Subcutaneous abdominal adipose tissue (tissue), 5 donors: ENCODE data around the gene SVOP.

ENCODE experiments used
- H3K27ac ChIP-seq: one replicate; pipeline ENCODE4 v1.7.0; 2013; ENCODE audit warnings: low read depth, mild to moderate bottlenecking, inconsistent platforms, low read length, moderate library complexity
- H3K27me3 ChIP-seq, 5 donors: one replicate each; pipeline ENCODE4 v1.7.0; 2013; ENCODE audit warnings: low read length in 5 of 5, inconsistent platforms in 1 of 5; ENCODE audit not compliant: control insufficient read depth in 5 of 5, insufficient read depth in 4 of 5
- H3K36me3 ChIP-seq, 5 donors: one replicate each; pipeline ENCODE4 v1.7.0; 2013; ENCODE audit warnings: low read length in 5 of 5; ENCODE audit not compliant: control insufficient read depth in 5 of 5, insufficient read depth in 5 of 5
- H3K4me1 ChIP-seq, 5 donors: one replicate each; pipeline ENCODE4 v1.7.0; 2013; ENCODE audit warnings: low read length in 5 of 5, mild to moderate bottlenecking in 3 of 5, moderate library complexity in 1 of 5; ENCODE audit not compliant: control insufficient read depth in 5 of 5, insufficient read depth in 5 of 5
- H3K4me3 ChIP-seq, 5 donors: one replicate each; pipeline ENCODE4 v1.7.0; 2013; ENCODE audit warnings: low read length in 5 of 5, low read depth in 1 of 5
- H3K9ac ChIP-seq, 5 donors: one replicate each; pipeline ENCODE4 v1.7.0; 2013; ENCODE audit warnings: low read length in 5 of 5, mild to moderate bottlenecking in 4 of 5, moderate library complexity in 3 of 5
- H3K9me3 ChIP-seq, 5 donors: one replicate each; pipeline ENCODE4 v1.7.0; 2013; ENCODE audit warnings: low read length in 5 of 5; ENCODE audit not compliant: control insufficient read depth in 5 of 5
- donor health status: healthy.
- donor health status: healthy.
- donor health status: healthy.
- donor health status: healthy.
- donor health status: healthy.

SVOP gene, protein sequence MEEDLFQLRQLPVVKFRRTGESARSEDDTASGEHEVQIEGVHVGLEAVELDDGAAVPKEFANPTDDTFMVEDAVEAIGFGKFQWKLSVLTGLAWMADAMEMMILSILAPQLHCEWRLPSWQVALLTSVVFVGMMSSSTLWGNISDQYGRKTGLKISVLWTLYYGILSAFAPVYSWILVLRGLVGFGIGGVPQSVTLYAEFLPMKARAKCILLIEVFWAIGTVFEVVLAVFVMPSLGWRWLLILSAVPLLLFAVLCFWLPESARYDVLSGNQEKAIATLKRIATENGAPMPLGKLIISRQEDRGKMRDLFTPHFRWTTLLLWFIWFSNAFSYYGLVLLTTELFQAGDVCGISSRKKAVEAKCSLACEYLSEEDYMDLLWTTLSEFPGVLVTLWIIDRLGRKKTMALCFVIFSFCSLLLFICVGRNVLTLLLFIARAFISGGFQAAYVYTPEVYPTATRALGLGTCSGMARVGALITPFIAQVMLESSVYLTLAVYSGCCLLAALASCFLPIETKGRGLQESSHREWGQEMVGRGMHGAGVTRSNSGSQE

DNA sequence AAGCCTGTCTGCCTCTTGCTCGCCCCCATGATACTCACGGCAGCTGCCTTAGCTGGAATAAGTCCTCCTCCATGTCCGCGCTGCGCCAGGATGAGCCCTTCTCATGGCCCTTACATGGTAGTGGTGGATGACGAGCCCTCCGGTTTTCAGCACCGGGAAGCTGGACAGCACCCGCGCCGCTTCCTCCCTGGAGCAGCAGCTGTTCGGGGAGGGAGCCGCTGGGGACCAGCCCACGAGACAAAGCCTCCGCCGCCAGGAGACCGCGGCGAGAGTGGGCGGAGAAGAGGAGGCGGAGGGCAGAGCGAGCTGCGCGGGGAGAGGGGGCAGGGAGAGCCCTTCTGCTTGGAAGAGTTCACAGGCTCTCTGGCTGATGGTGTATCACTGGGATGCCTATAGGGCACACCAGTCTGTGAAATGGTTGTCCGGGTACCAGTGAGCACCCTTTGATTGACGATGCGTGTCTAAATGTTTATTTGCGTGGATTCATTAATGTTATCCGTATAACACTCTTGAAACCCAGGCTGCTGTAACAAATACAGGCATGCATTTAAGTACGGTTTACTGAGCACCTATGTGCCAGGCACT lies at the start of gene SVOP:
Gene SVOP (minus strand): TSS at position 273 of the 585 bp plus-strand sequence. CDS start 200 bp downstream, at position 73.
- Histone ChIP-seq H3K9me3 (no peaks in the 10 kb centered on the region), H3K36me3 (no peaks in the 10 kb centered on the region), H3K27me3 (no peaks in the 10 kb centered on the region), H3K4me1 (peaks cover 0 to 8% (median 5%) of the 10 kb centered on the region in 5 donors), H3K27ac (no peak within 1 kb of the TSS), H3K9ac (no peak within 1 kb of the TSS), H3K4me3 (peak within 1 kb of the TSS in 4 of 5 donors; percentile 4 to 42 (median 22))

DNA sequence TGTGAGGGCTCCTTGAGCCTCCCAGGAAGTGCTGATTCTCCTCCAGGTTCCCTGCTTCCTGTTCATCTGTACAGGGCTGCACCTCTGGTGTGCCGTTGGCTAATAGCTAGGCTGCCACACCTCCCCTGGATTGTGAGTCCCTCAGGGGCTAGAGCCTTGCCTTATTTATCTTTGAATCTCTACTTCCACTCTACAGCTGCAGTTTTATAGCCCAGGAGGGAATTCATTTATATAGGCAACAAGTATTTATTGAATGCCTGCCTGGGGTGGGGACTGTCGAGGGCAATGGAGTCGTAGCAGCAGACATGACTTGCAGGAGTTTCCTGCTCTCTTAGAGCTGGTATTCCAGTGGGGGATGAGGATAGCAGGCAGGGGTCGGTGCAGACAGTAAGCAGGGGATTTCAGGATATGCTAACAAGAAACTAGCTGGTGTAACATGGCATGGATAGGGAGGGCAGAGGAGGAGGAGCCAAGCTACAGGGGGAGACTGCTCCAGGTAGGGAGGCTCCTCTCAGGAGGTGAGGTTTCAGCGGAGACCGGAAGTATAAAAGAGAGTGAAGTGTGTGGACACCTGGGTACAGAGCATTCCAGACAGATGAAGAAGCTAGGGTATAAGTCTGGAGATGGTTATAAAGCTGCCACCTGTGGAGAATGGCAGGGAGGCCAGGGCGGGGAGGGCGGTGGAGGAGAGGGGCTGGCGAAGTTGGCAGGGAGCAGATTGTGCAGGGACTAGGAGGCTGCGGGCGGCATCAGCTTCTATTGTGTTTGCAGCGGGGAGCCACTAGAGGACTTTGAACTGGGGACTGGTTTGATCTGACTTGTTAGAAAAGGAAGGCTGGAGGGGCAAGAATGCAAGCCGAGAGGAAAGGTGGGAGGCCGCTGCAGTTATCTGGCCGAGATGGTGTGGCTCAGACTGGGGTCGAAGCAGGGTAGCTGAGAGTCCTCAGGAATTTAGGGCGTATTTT lies 48.7 kb upstream of the SVOP start:
- no peaks in the 10 kb centered on the region for H3K27me3 ChIP-seq
- H3K9ac ChIP-seq, result no peak overlapping the region
- H3K4me3 ChIP-seq, result no peak overlapping the region
- H3K9me3 ChIP-seq, result no peaks in the 10 kb centered on the region
- H3K27ac ChIP-seq, result no peak overlapping the region
- H3K4me1 ChIP-seq, result peaks cover 2 to 12% (median 5%) of the 10 kb centered on the region in 5 donors
- H3K36me3 ChIP-seq, result peaks cover 35 to 70% (median 69%) of the 10 kb centered on the region in 5 donors

DNA sequence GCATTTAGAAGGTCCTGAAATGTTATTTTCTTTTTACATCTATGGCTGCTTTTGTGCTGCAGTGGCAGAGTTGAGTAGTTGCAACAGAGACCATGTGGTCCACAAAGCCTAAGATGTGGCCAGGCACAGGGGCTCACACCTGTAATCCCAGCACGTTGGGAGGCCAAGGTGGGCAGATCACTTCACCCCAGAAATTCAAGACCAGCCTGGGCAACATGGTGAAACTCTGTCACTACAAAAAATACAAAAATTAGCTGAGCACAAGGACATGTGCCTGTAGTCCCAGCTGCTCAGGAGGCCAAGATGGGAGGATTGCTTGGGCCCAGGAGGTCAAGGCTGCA lies 45.0 kb upstream of the SVOP start:
- no peak overlapping the region for H3K27ac ChIP-seq
- H3K9ac ChIP-seq, result no peak overlapping the region
- H3K36me3 ChIP-seq, result peaks cover 12 to 49% (median 38%) of the 10 kb centered on the region in 5 donors

GRCh38 chr12:109065154-109065852 lies 44.4 kb upstream of the SVOP start:
- Histone ChIP-seq H3K9me3 (peaks cover 0 to 3% (median 0%) of the 10 kb centered on the region in 5 donors), H3K27me3 (no peaks in the 10 kb centered on the region), H3K36me3 (peaks cover 9 to 44% (median 32%) of the 10 kb centered on the region in 5 donors), H3K9ac (no peak overlapping the region), H3K4me1 (peaks cover 2 to 25% (median 5%) of the 10 kb centered on the region in 5 donors), H3K27ac (no peak overlapping the region), H3K4me3 (no peak overlapping the region)

More for the DNA sequence above, 45.0 kb upstream of the SVOP start:
- peaks cover 2 to 21% (median 5%) of the 10 kb centered on the region in 5 donors for H3K4me1 ChIP-seq
- H3K4me3 ChIP-seq, result no peak overlapping the region
- H3K9me3 ChIP-seq, result peaks cover 0 to 3% (median 0%) of the 10 kb centered on the region in 5 donors
- no peaks in the 10 kb centered on the region for H3K27me3 ChIP-seq

GRCh38 chr12:109064143-109064542 lies 43.3 kb upstream of the SVOP start:
- no peak overlapping the region for H3K4me3 ChIP-seq
- no peaks in the 10 kb centered on the region for H3K27me3 ChIP-seq
- H3K9ac ChIP-seq, result no peak overlapping the region
- H3K27ac ChIP-seq, result no peak overlapping the region
- H3K9me3 ChIP-seq, result peaks cover 0 to 3% (median 0%) of the 10 kb centered on the region in 5 donors
- peaks cover 2 to 37% (median 12%) of the 10 kb centered on the region in 5 donors for H3K4me1 ChIP-seq
- H3K36me3 ChIP-seq, result peaks cover 9 to 39% (median 27%) of the 10 kb centered on the region in 5 donors

GRCh38 chr12:109058773-109059172 lies 37.9 kb upstream of the SVOP start:
- Histone ChIP-seq H3K9ac (no peak overlapping the region), H3K9me3 (peaks cover 0 to 3% (median 0%) of the 10 kb centered on the region in 5 donors), H3K4me1 (peaks cover 0 to 47% (median 18%) of the 10 kb centered on the region in 5 donors), H3K36me3 (peaks cover 5 to 34% (median 14%) of the 10 kb centered on the region in 5 donors), H3K4me3 (no peak overlapping the region), H3K27ac (peak overlapping the region; percentile 24), H3K27me3 (no peaks in the 10 kb centered on the region)

DNA sequence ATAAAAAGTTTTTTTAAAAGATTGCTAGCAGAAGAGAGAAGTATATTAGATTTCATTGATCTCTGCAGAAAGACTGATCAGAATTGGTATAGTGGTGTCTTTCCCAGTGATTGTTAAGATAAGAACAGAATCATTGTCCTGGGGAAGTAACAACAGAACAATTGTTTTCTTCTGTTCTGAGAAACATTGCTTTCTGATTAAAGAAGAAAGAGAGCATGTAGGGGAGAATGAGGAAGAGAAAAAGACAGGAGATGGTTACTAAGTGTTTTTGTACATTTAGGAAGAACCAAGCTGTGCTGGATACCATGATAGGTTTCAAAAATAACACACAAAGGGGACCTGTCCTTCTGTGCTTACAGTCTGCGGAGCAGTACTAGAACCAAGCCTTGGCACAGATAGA lies 36.5 kb upstream of the SVOP start:
- Histone ChIP-seq H3K9ac (peak overlapping the region in 1 of 5 donors; percentile 31), H3K9me3 (no peaks in the 10 kb centered on the region), H3K27me3 (no peaks in the 10 kb centered on the region), H3K4me3 (no peak overlapping the region), H3K27ac (no peak overlapping the region), H3K4me1 (peaks cover 0 to 56% (median 29%) of the 10 kb centered on the region in 5 donors), H3K36me3 (peaks cover 5 to 27% (median 12%) of the 10 kb centered on the region in 5 donors)

GRCh38 chr12:109056891-109057290 lies 36.0 kb upstream of the SVOP start:
- Histone ChIP-seq H3K27ac (no peak overlapping the region), H3K4me1 (peaks cover 0 to 60% (median 33%) of the 10 kb centered on the region in 5 donors), H3K36me3 (peaks cover 5 to 25% (median 12%) of the 10 kb centered on the region in 5 donors), H3K4me3 (no peak overlapping the region), H3K9me3 (no peaks in the 10 kb centered on the region), H3K27me3 (no peaks in the 10 kb centered on the region), H3K9ac (no peak overlapping the region)

- Histone ChIP-seq H3K9me3 (no peaks in the 10 kb centered on the region), H3K27me3 (no peaks in the 10 kb centered on the region), H3K9ac (no peak overlapping the region), H3K36me3 (peaks cover 5 to 19% (median 7%) of the 10 kb centered on the region in 5 donors), H3K4me1 (peaks cover 0 to 48% (median 33%) of the 10 kb centered on the region in 5 donors), H3K27ac (no peak overlapping the region), H3K4me3 (no peak overlapping the region)
Measured at GRCh38 chr12:109054520-109054919, 33.7 kb upstream of the SVOP start.
